IPS DF 6.9 (cell line): ENCODE data around the gene LMBRD2.

Experiments
- DNase-seq: peaks from one replicate; pipeline ENCODE4 v3.0.0-alpha.2; 2013; ENCODE audit warnings: low read depth, low spot score
- H3K27ac ChIP-seq: one replicate; pipeline ENCODE4 v1.5.1; 2013; ENCODE audit warnings: low read length, control low read depth
- H3K27me3 ChIP-seq: 2 replicates; pipeline ENCODE4 v1.6.1; 2013; ENCODE audit warnings: mild to moderate bottlenecking, low read length; ENCODE audit not compliant: control insufficient read depth, insufficient read depth
- H3K36me3 ChIP-seq: 2 replicates; pipeline ENCODE4 v1.6.1; 2013; ENCODE audit warnings: low read length; ENCODE audit not compliant: control insufficient read depth, insufficient read depth
- H3K4me1 ChIP-seq: 2 replicates; pipeline ENCODE4 v1.6.1; 2013; ENCODE audit warnings: low read length; ENCODE audit not compliant: control insufficient read depth, insufficient read depth
- H3K4me3 ChIP-seq: 2 replicates; pipeline ENCODE4 v1.5.1; 2013; ENCODE audit warnings: mild to moderate bottlenecking, low read length
- H3K9me3 ChIP-seq: 2 replicates; pipeline ENCODE4 v1.6.1; 2013; ENCODE audit warnings: low read length, inconsistent platforms; ENCODE audit not compliant: control insufficient read depth, insufficient read depth
- WGBS: extraction: QIAGEN DNeasy Blood & Tissue Kit; methylation state at CpG from one replicate; pipeline ENCODE4 v1.1.7; 2013; ENCODE audit warnings: mixed read lengths, missing lambda C conversion rate; ENCODE audit not compliant: insufficient read length, insufficient coverage; 5-methylcytosine and 5-hydroxymethylcytosine counted together

The LMBRD2 gene

DNA sequence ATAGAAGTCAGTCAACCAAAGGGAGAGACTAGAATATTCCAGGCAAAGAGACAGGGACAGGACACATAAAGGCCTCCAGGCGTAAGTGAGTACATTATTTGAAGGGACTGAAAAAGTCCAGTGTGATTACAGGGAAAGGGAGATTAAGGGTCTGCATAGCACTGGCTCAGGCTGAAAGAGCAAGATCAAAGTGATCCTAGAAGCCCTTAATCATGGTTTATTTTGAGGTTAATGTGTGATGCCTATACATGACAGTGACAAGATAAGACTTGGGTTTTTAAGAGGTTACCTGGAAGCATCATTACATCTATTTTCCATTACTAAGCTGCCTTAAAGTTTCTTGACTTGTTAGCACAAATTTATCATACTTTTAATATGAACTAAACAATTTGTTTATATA is 25.8 kb downstream of the LMBRD2 start:
- no peaks in the 10 kb centered on the region for H3K27me3 ChIP-seq

DNA sequence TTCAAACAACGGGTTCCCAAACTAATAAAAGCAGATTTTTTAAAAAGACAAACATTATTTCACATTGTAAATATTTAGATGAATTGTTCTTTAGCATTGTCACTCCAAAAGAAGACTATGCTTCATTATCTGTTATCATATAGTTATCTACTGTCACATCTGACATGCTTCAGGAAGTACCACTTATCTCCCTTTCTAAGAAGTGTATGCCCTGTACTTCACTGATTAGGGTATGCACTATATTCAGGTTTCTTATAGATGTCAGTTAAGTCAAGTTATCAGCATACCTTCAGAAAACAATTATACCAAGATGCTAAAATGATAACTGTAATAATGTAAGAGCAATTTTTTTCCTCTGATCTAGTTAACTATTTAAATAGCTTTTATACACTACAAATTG is 40.4 kb downstream of the LMBRD2 start:
- Histone ChIP-seq H3K9me3 (no peaks in the 10 kb centered on the region), H3K27me3 (no peaks in the 10 kb centered on the region)
- no peak for DNase-seq

More for the DNA sequence above, 25.8 kb downstream of the LMBRD2 start:
- no peaks in the 10 kb centered on the region for H3K36me3 ChIP-seq
- no CpG with 5 or more reads among the region's 1 CpG for WGBS
- no peaks in the 10 kb centered on the region; the same call in 1 of the 2 replicates for H3K9me3 ChIP-seq
- no peak overlapping the region for H3K4me3 ChIP-seq
- no peaks in the 10 kb centered on the region for H3K4me1 ChIP-seq
- H3K27ac ChIP-seq, result no peak overlapping the region
- DNase-seq, result no peak

DNA sequence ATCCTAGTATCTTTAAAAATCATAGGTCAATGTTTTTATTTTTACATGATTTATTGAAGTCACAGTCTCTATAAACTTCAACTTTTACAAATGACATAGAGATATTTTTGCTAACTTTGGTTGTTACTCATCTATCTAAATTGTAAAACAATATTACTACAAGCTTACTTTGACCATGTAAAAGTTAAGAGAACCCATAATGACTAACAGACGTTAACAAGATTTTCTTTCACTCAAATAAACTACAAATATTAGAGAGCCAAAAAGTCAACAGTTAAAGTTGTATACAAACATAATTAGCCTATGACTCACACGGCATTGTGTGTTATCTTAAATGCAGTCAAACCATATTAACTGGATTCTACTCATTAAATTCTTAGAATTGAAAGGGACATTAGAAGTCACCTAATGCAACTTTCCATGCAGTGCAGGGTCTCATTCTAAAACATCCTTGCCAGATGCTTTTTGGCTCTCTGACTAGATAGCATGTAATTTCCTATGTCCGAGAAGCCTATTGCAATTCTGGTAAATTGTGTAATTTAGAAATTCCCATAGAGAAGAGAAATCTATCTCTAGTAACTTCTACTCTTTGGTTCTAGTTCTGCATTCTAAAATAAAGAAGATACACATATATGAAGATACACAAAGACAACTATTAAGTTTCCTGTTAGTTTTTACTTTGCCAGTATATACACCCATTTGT is 42.8 kb downstream of the LMBRD2 start:
- no peak for DNase-seq
- Histone ChIP-seq H3K9me3 (no peaks in the 10 kb centered on the region), H3K4me3 (no peak overlapping the region), H3K36me3 (no peaks in the 10 kb centered on the region), H3K27me3 (no peaks in the 10 kb centered on the region), H3K4me1 (no peaks in the 10 kb centered on the region), H3K27ac (no peak overlapping the region)
- no CpG with 5 or more reads among the region's 3 CpGs for WGBS

More for the DNA sequence above, 40.4 kb downstream of the LMBRD2 start:
- Histone ChIP-seq H3K4me1 (no peaks in the 10 kb centered on the region), H3K4me3 (no peak overlapping the region), H3K36me3 (no peaks in the 10 kb centered on the region), H3K27ac (no peak overlapping the region)
- WGBS, result no CpG with 5 or more reads among the region's 1 CpG

DNA sequence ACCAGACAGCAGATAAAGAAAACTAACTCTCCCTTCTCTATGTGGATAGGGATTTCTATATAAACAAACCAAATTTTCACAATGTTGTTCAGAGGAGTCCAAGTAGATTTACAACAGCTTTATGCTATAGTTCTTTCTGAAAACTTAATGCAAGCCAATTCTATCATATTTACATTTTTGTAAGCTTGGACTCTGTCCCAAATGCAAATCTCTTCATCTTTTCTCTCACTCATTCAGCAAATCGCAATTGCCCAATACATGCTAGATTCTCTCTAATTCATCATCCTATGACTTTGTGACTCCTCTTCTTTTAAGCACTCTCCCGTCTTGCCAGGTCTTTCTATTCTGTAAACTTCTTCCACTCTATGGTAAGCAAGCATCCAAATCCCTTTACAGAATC is 45.9 kb downstream of the LMBRD2 start:
- Histone ChIP-seq H3K4me3 (no peak overlapping the region), H3K9me3 (no peaks in the 10 kb centered on the region), H3K27ac (no peak overlapping the region), H3K36me3 (no peaks in the 10 kb centered on the region), H3K4me1 (no peaks in the 10 kb centered on the region), H3K27me3 (no peaks in the 10 kb centered on the region)
- WGBS, result no CpG with 5 or more reads among the region's 2 CpGs
- DNase-seq, result no peak

DNA sequence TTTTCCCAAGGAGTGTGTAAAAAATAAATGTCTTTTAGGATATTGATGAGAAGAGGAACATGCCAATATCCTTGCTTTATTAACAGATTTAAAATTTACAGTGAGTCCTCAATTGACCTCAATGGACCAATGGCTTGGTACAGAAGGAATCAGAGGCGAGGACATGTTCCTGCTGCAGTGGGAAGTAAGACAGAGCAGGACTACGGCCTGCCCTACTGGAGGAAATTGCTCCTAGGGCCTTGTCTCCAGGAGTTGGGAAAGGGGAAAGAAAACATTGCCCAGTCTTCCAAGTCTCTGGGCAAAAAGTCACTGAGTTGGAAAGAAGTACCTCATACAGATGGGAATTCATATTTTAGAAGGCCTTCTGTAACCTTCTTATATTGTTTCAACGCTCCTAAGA is 51.9 kb downstream of the LMBRD2 start:
- no peak for DNase-seq
- no CpG with 5 or more reads among the region's 3 CpGs for WGBS

DNA sequence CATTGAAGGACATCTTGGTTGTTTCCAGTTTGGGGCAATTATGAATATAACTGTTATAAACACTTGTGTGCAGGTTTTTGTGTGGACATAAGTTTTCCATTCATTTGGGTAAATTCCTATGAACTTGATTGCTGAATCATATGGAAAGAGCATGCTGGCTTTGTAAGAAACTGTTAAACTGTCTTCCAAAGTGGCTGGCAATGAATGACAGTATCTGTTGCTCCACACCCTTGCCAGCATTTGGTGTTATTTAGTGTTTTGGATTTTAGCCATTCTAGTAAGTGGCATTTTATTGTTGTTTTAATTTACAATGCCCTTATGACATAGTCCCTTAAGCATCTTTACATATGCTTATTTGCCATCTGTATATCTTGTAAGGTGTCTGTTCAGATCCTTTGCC is 55.2 kb downstream of the LMBRD2 start:
- Histone ChIP-seq H3K4me1 (no peaks in the 10 kb centered on the region; the same call in 1 of the 2 replicates), H3K27me3 (no peaks in the 10 kb centered on the region), H3K27ac (no peak overlapping the region), H3K36me3 (no peaks in the 10 kb centered on the region), H3K9me3 (no peaks in the 10 kb centered on the region), H3K4me3 (no peak overlapping the region)
- DNase-seq, result no peak

More for the DNA sequence above, 51.9 kb downstream of the LMBRD2 start:
- Histone ChIP-seq H3K27ac (no peak overlapping the region), H3K9me3 (no peaks in the 10 kb centered on the region), H3K4me1 (no peaks in the 10 kb centered on the region; the same call in 1 of the 2 replicates), H3K4me3 (no peak overlapping the region), H3K27me3 (no peaks in the 10 kb centered on the region), H3K36me3 (no peaks in the 10 kb centered on the region)

DNA sequence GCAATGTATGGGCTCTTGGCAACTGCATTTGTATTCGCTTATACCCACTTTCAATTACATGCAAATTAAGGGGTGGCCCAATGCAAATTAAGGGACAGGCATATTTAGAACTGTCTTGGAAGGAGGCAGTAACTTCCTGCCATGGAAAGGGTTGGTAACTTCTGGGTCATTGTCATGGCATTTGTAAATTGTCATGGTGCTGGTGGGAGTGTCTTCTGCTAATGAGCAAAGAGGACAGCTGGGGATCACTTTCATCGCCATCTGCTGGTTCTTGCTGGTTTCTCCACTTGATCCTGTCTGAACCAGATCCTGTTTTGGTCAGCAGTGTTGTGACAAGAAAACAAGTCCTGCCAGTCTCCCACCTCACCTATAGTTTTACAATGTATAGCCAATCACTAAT is 61.7 kb downstream of the LMBRD2 start:
- WGBS, result no CpG with 5 or more reads among the region's 2 CpGs
- DNase-seq, result peak; percentile 64

DNA sequence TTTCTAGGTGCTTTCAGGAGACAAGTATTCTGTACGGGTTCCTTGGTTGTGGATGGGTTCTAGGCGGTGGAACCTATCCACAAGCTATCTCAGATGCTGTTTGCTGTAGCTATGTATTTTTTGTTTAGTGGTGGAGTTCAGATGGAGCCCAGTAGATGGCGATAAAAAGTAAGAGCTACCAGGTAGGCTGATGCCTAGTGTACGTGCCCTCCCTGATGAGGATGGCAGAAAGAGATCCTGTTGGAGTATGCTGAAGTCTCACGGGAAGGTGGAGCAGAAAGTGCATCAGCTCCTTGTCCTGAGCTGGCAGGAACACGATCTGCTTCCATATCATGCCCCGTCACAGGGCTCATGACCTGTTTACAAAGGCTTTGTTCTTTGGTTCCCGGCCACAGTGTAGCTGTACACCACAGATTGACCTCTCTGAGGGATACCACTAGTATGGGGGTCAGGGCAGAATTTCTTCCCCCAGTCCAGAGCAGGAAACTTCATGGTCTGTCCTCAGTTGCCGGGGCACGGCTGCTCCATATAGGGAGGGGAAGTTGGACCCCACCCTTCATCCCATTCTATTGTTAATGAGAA is 72.4 kb downstream of the LMBRD2 start:
- Histone ChIP-seq H3K36me3 (no peaks in the 10 kb centered on the region), H3K27ac (no peak overlapping the region), H3K9me3 (no peaks in the 10 kb centered on the region), H3K4me3 (no peak overlapping the region), H3K27me3 (no peaks in the 10 kb centered on the region; the same call in 1 of the 2 replicates), H3K4me1 (peaks cover 4% of the 10 kb centered on the region)
- DNase-seq, result peak; percentile 77
- no CpG with 5 or more reads among the region's 10 CpGs for WGBS

More for the DNA sequence above, 61.7 kb downstream of the LMBRD2 start:
- Histone ChIP-seq H3K4me3 (no peak overlapping the region), H3K36me3 (no peaks in the 10 kb centered on the region), H3K27me3 (no peaks in the 10 kb centered on the region), H3K9me3 (no peaks in the 10 kb centered on the region), H3K4me1 (no peaks in the 10 kb centered on the region; the same call in 1 of the 2 replicates), H3K27ac (no peak overlapping the region)

DNA sequence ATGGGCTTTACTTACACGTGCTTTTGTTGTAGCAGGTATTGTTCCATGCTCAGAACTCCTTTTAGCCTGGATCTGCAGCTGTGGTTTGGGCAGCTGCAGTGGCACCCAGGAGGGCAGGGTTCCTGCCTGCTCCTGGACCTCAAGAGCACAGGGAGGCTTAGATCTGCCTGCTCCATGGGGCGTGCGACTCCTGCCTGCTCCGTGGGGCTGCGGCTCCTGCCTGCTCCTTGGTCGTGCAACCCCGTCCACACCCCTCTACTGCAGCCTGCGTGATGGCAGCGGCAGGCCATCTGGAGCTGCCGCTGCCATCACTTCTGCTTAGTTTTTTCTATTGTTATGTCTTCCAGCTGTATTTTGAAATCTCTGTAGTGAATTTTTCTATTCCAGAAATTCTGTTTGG is 73.3 kb downstream of the LMBRD2 start:
- H3K27ac ChIP-seq, result no peak overlapping the region
- DNase-seq, result no peak
- no peak overlapping the region for H3K4me3 ChIP-seq
- no peaks in the 10 kb centered on the region for H3K9me3 ChIP-seq
- no CpG with 5 or more reads among the region's 10 CpGs for WGBS
- no peaks in the 10 kb centered on the region; the same call in 1 of the 2 replicates for H3K27me3 ChIP-seq
- no peaks in the 10 kb centered on the region for H3K36me3 ChIP-seq
- H3K4me1 ChIP-seq, result peaks cover 7% of the 10 kb centered on the region

DNA sequence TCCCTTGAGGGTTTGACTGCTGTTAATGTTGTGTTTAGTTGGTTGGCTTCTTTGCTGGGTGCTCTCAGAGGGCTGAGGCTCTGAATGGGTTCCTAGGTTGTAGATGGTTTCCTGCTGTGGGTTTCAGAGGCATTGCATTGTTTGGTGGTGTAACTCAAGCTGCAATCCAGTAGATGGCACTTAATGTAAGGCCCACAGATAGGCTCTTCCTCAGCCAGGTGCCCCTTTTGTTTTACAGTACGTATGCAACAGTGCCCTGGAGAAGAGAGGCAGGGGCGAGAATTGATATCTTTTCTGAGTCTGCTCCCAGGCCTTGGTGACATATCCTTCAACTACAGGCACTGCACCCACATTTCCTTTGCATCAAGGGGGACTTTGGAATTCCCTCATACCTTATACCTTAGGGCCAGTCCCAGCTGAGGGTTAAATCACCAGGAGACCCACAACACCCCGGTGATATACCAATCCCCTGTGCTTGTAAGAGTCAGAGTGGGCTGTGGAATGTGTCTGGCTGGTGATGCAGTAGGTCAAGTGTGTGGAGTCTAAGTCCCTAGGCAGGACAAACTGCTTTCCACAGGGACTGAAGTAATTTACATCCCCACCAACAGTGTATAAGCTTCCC is 78.0 kb downstream of the LMBRD2 start:
- DNase-seq, result peak; percentile 48
- H3K9me3 ChIP-seq, result no peaks in the 10 kb centered on the region
- no peak overlapping the region for H3K4me3 ChIP-seq
- no peaks in the 10 kb centered on the region for H3K36me3 ChIP-seq
- no peak overlapping the region for H3K27ac ChIP-seq
- H3K4me1 ChIP-seq, result peaks cover 3% of the 10 kb centered on the region; the same call in 1 of the 2 replicates
- WGBS, result no CpG with 5 or more reads among the region's 3 CpGs
- no peaks in the 10 kb centered on the region for H3K27me3 ChIP-seq
